IMR-90 (cell line): ENCODE measurements around the gene CHRM3.

Experiments
- BHLHE40 ChIP-seq: fragments of 150-350 bp; IDR thresholded peaks from 2 replicates; pipeline ENCODE4 v1.6.1; 2016; ENCODE audit warnings: mild to moderate bottlenecking, low read depth, low read length
- CEBPB ChIP-seq: IDR thresholded peaks from 2 replicates; pipeline ENCODE4 v1.6.1; 2012; ENCODE audit warnings: low read depth, low read length, improper control_type of control experiment
- CTCF ChIP-seq: conservative IDR thresholded peaks from 2 replicates; pipeline ENCODE4 v1.5.1; 2012; ENCODE audit warnings: mild to moderate bottlenecking, low read depth, low read length, improper control_type of control experiment
- MAZ ChIP-seq: IDR thresholded peaks from 2 replicates; pipeline ENCODE4 v1.6.1; 2012; ENCODE audit warnings: low read depth, mild to moderate bottlenecking, low read length, improper control_type of control experiment, moderate library complexity, borderline replicate concordance
- MXI1 ChIP-seq: IDR thresholded peaks from 2 replicates; pipeline ENCODE4 v1.6.1; 2012; ENCODE audit warnings: low read depth, mild to moderate bottlenecking, low read length, moderate library complexity, borderline replicate concordance
- POLR2A ChIP-seq: IDR thresholded peaks from 2 replicates; pipeline ENCODE4 v1.6.1; 2012; ENCODE audit warnings: mild to moderate bottlenecking, low read depth, low read length
- RAD21 ChIP-seq: IDR thresholded peaks from 2 replicates; pipeline ENCODE4 v1.6.1; 2012; ENCODE audit warnings: low read length, improper control_type of control experiment
- RCOR1 ChIP-seq: IDR thresholded peaks from 2 replicates; pipeline ENCODE4 v1.6.1; 2012; ENCODE audit warnings: mild to moderate bottlenecking, low read length, improper control_type of control experiment; ENCODE audit not compliant: insufficient replicate concordance
- RFX5 ChIP-seq: IDR thresholded peaks from 2 replicates; pipeline ENCODE4 v1.8.0; 2012; ENCODE audit warnings: low read depth, mild to moderate bottlenecking, low read length, moderate library complexity
- USF2 ChIP-seq: fragments of 150-350 bp; IDR thresholded peaks from 2 replicates; pipeline ENCODE4 v1.6.1; 2017; ENCODE audit warnings: mild to moderate bottlenecking, antibody characterized with exemption, low read length, low read depth

GRCh38 chr1:239348635-239349353 lies 37.6 kb upstream of the CHRM3 start:
- TF ChIP-seq CTCF (no peak), POLR2A (no peak), RFX5 (no peak), CEBPB (no peak), MXI1 (no peak), BHLHE40 (no peak), MAZ (no peak), RAD21 (no peak), USF2 (no peak), RCOR1 (no peak)
